K562 (cell line): Measurements from ENCODE around the gene KRT38. TPM values are rescaled to one million over a fixed set of nuclear protein-coding genes. Genes with fewer than 3 reads are reported as not detected.

Experiments
- ATAC-seq: fragments of 200-7000 bp; cut with Tn5 transposase; 3 replicates; pipeline ENCODE4 v1.9.1; 2020; ENCODE audit warnings: moderate library complexity
- BruUV-seq: library from RNA; stranded (reverse); fragments of 400-500 nt; replicated peaks from 2 replicates; lab custom pipeline; 2021; lab: Mats Ljungman, UMichigan
- CTCF ChIA-PET: fragments of 300-600 bp; formaldehyde crosslinking; extraction: SDS; loops from one replicate; lab custom pipeline; 2021; ENCODE audit warnings: low intra/inter-chr PET ratio; lab: Yijun Ruan, JAX
- POLR2A ChIA-PET: fragments of 300-600, 350-650 bp; sonication (Branson Sonifier 250); formaldehyde crosslinking; extraction: SDS; loops from one replicate; lab custom pipeline; 2021; ENCODE audit warnings: antibody characterized with exemption, inconsistent platforms; lab: Yijun Ruan, JAX
- DNase-seq, 4 experiments: peaks; one replicate each; pipeline versions ENCODE4 v3.0.0 to v3.0.0-alpha.2; 2011 to 2018; ENCODE audit warnings: low spot score in 3 of 4, mixed read lengths in 3 of 4; ENCODE audit errors: extremely low read depth in 1 of 4
- FAIRE-seq: peaks from 2 replicates; lab custom pipeline; 2011; peaks lifted over from hg19 to GRCh38; lab: Jason Lieb, UNC
- H2AFZ ChIP-seq: 2 replicates; pipeline ENCODE4 v1.6.0; 2011; ENCODE audit warnings: low read depth, low read length, control low read depth, inconsistent platforms
- H3K27ac ChIP-seq: fragments of 200-600 bp; 3 replicates; pipeline ENCODE4 v1.8.0; 2011; ENCODE audit warnings: low read depth, mild to moderate bottlenecking, control low read depth, inconsistent platforms, low read length, moderate library complexity, mixed read lengths; ENCODE audit errors: extremely low read depth
- H3K27me3 ChIP-seq, 2 experiments: fragments of 300-600 bp in 1 of 2; 2 replicates in 1 of 2; 3 replicates in 1 of 2; pipeline versions ENCODE4 v1.6.0 to v1.8.0; 2011; ENCODE audit warnings: inconsistent platforms in 2 of 2, low read length in 2 of 2, mild to moderate bottlenecking in 1 of 2, mixed read lengths in 1 of 2, moderate library complexity in 1 of 2; ENCODE audit not compliant: control insufficient read depth in 2 of 2, insufficient read depth in 2 of 2
- H3K36me3 ChIP-seq: fragments of 300-600 bp; 3 replicates; pipeline ENCODE4 v1.8.0; 2011; ENCODE audit warnings: mild to moderate bottlenecking, low read length, inconsistent platforms; ENCODE audit not compliant: control insufficient read depth, insufficient read depth
- H3K4me1 ChIP-seq, 2 experiments: fragments of 200-600 bp in 1 of 2; replicated peaks in 1 of 2; 2 replicates in 1 of 2; 3 replicates in 1 of 2; pipeline versions ENCODE4 v1.5.1 to v1.8.0; 2011; ENCODE audit warnings: inconsistent platforms in 2 of 2, low read length in 2 of 2, mild to moderate bottlenecking in 1 of 2, mixed read lengths in 1 of 2, moderate library complexity in 1 of 2; ENCODE audit not compliant: control insufficient read depth in 2 of 2, insufficient read depth in 2 of 2
- H3K4me2 ChIP-seq: 2 replicates; pipeline ENCODE4 v1.6.1; 2011; ENCODE audit warnings: low read length, control low read depth, inconsistent platforms, mixed read lengths; ENCODE audit not compliant: insufficient read depth
- H3K4me3 ChIP-seq: fragments of 200-600 bp; sonication (generic), shearing (Covaris generic); 2 replicates; pipeline ENCODE4 v1.5.1; 2016; ENCODE audit warnings: control low read depth, inconsistent platforms
- H3K79me2 ChIP-seq: fragments of 200-600 bp; 3 replicates; pipeline ENCODE4 v1.8.0; 2011; ENCODE audit warnings: low read length, inconsistent platforms; ENCODE audit not compliant: control insufficient read depth, insufficient read depth
- H3K9ac ChIP-seq, 2 experiments: 2 replicates each; pipeline versions ENCODE4 v1.6.0 to v1.6.1; 2011; ENCODE audit warnings: low read depth in 2 of 2, low read length in 2 of 2, control low read depth in 1 of 2, inconsistent platforms in 1 of 2, mild to moderate bottlenecking in 1 of 2, mixed read lengths in 1 of 2; ENCODE audit not compliant: insufficient read depth in 1 of 2
- H3K9me1 ChIP-seq: one replicate; pipeline ENCODE4 v1.6.0; 2011; ENCODE audit warnings: inconsistent platforms, mild to moderate bottlenecking, low read length, moderate library complexity; ENCODE audit not compliant: control insufficient read depth, insufficient read depth
- H3K9me3 ChIP-seq: replicated peaks from 2 replicates; pipeline ENCODE4 v1.5.1; 2011; ENCODE audit warnings: low read depth, low read length, inconsistent platforms; ENCODE audit not compliant: control insufficient read depth, insufficient read depth
- H4K20me1 ChIP-seq: replicated peaks from 2 replicates; pipeline ENCODE4 v1.6.1; 2011; ENCODE audit warnings: low read length, inconsistent platforms, mixed read lengths; ENCODE audit not compliant: control insufficient read depth, insufficient read depth
- ETV5 ChIP-seq: sonication (generic); formaldehyde crosslinking; IDR thresholded peaks from 2 replicates; pipeline ENCODE4 v1.4.0; 2020; ENCODE audit warnings: low read depth, mild to moderate bottlenecking, missing genetic modification reagents
- FOXJ2 ChIP-seq: fragments of 200-800 bp; sonication (Bioruptor generic); IDR thresholded peaks from 2 replicates; pipeline ENCODE4 v1.6.1; 2016; ENCODE audit warnings: missing genetic modification characterization, missing compliant biosample characterization
- MAFF ChIP-seq: IDR thresholded peaks from 2 replicates; pipeline ENCODE4 v1.6.1; 2012; ENCODE audit warnings: low read length, improper control_type of control experiment
- MTA1 ChIP-seq: fragments of 450-650 bp; IDR thresholded peaks from 2 replicates; pipeline ENCODE4 v1.6.1; 2017; ENCODE audit warnings: borderline replicate concordance
- PHF21A ChIP-seq: fragments of 450-650 bp; IDR thresholded peaks from 2 replicates; pipeline ENCODE4 v1.6.1; 2017; ENCODE audit warnings: low read depth, borderline replicate concordance
- POLR2H ChIP-seq: IDR thresholded peaks from 2 replicates; pipeline ENCODE4 v1.6.1; 2016; ENCODE audit warnings: missing genetic modification characterization, low read depth, mild to moderate bottlenecking, control low read depth, missing compliant biosample characterization, moderate library complexity
- TAF9B ChIP-seq: fragments of 450-650 bp; IDR thresholded peaks from 2 replicates; pipeline ENCODE4 v1.6.1; 2018; ENCODE audit warnings: mild to moderate bottlenecking; ENCODE audit not compliant: partially characterized antibody
- TCFL5 ChIP-seq: fragments of 250-450 bp; sonication (Bioruptor Pico); conservative IDR thresholded peaks from 2 replicates; pipeline ENCODE4 v1.6.1; 2021; ENCODE audit warnings: mild to moderate bottlenecking, moderate library complexity, matching md5 sums
- ZHX1 ChIP-seq: fragments of 150-350 bp; conservative IDR thresholded peaks from 2 replicates; pipeline ENCODE4 v1.6.1; 2014; ENCODE audit warnings: low read length
- WGBS: fragments of 100-300 bp; shearing (Covaris generic); methylation state at CpG from one replicate; pipeline ENCODE4 v1.1.6; 2016; ENCODE audit warnings: low coverage, mixed read lengths; ENCODE audit not compliant: insufficient coverage; ENCODE audit errors: missing lambda C conversion rate; 5-methylcytosine and 5-hydroxymethylcytosine counted together
- in situ Hi-C: fragments of 300-500 bp; cut with MboI; formaldehyde crosslinking; loops from 4 replicates; pipeline ENCODE4 v1.15.0; 2018; ENCODE audit warnings: inconsistent platforms, mixed read lengths
- intact Hi-C: fragments of 100-400 bp; cut with micrococcal nuclease; formaldehyde crosslinking; loops from 2 replicates; pipeline ENCODE4 v1.14.2; 2022
- polyA plus RNA-seq, 8 experiments: library from polyadenylated mRNA; depleted of rRNA in 4 of 8; stranded (reverse) in 5 of 8; unstranded in 3 of 8; fragments of >200 nt; fragmentation: Nextera tagmentation in 2 of 8; fragmentation: Illumina TruSeq in 1 of 8; extraction: Ambion mirVana in 2 of 8; extraction: Trizol in 1 of 8; gene quantifications; 2 replicates each; pipeline versions ENCODE4 v1.2.1 to v1.2.3, GENCODE V29; 2011 to 2014; ENCODE audit warnings: inconsistent platforms in 1 of 8, missing spikeins in 1 of 8
- total RNA-seq, 7 experiments: library from RNA; depleted of rRNA in 6 of 7; stranded (reverse); fragments of >200 nt in 6 of 7; fragmentation: Illumina TruSeq in 2 of 7; extraction: Trizol in 2 of 7; gene quantifications; 2 replicates each; pipeline versions ENCODE4 v1.2.1 to v1.2.3, GENCODE V29; 2011 to 2021; ENCODE audit warnings: low replicate concordance in 1 of 7
- TF ChIP-seq, protein P1 (sequence below): fragments of 450-650 bp; IDR thresholded peaks from 2 replicates; pipeline ENCODE4 v1.6.1; 2016; ENCODE audit warnings: mild to moderate bottlenecking
- TF ChIP-seq, protein P2 (sequence below): sonication (generic); formaldehyde crosslinking; IDR thresholded peaks from 2 replicates; pipeline ENCODE4 v1.8.0; 2022; ENCODE audit warnings: mild to moderate bottlenecking, missing genetic modification reagents

KRT38 gene
- total and polyA plus RNA-seq, 9 of the 15 experiments (the other 6 are each of a cell fraction or from before 2014, with no cell fraction given): not detected

DNA sequence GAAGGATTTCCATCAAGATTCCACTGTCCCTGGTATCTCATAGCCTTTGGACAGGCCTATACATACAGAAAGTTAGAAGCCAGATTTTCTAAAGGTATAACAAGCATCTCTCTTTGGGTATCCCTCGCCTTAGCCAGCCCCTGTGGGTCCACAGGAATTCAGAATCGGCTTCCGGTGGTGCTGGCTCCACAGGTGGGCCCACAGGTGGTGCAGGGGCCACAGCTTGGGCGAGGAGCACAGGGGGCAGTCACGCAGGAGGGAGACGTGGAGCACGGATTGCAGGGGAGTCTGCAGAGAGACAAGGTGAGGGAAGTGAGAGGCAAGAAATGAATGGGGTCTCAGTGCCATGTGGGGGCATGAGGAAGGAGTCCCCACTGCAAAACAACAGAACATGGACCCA, 3.5 kb downstream of the KRT38 start:
- DNase-seq: no peak
- Histone ChIP-seq H3K9me1 (no peaks in the 10 kb centered on the region), H2AFZ (no peak overlapping the region), H3K9me3 (no peaks in the 10 kb centered on the region)
- intact Hi-C loops (no loop called here), in situ Hi-C loops (no loop called here)
- POLR2A ChIA-PET: interaction anchor here (0.7 kb wide), 1 partner anchor 586 kb away, joined by 3 read pairs; no protein-coding TSS in a partner anchor
- no peak for ATAC-seq
- TF ChIP-seq, protein P1, sequence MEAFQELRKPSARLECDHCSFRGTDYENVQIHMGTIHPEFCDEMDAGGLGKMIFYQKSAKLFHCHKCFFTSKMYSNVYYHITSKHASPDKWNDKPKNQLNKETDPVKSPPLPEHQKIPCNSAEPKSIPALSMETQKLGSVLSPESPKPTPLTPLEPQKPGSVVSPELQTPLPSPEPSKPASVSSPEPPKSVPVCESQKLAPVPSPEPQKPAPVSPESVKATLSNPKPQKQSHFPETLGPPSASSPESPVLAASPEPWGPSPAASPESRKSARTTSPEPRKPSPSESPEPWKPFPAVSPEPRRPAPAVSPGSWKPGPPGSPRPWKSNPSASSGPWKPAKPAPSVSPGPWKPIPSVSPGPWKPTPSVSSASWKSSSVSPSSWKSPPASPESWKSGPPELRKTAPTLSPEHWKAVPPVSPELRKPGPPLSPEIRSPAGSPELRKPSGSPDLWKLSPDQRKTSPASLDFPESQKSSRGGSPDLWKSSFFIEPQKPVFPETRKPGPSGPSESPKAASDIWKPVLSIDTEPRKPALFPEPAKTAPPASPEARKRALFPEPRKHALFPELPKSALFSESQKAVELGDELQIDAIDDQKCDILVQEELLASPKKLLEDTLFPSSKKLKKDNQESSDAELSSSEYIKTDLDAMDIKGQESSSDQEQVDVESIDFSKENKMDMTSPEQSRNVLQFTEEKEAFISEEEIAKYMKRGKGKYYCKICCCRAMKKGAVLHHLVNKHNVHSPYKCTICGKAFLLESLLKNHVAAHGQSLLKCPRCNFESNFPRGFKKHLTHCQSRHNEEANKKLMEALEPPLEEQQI: no peak
- TF ChIP-seq, all 486 proteins: peak for 0
- Histone ChIP-seq H3K4me3 (no peak overlapping the region), H3K9ac (no peak overlapping the region), H3K4me1 (no peaks in the 10 kb centered on the region), H3K36me3 (no peaks in the 10 kb centered on the region), H3K4me2 (no peak overlapping the region), H3K27me3 (peaks cover 4 to 43% of the 10 kb centered on the region in 2 experiments; a peak in 4 of 5 replicates), H3K79me2 (no peaks in the 10 kb centered on the region), H4K20me1 (no peaks in the 10 kb centered on the region), H3K27ac (no peak overlapping the region)
- WGBS: 0% methylated on average over 7 of the region's 7 CpGs
- CTCF ChIA-PET: no interaction called here
- no TSS peak for BruUV-seq
- no peak for FAIRE-seq

DNA sequence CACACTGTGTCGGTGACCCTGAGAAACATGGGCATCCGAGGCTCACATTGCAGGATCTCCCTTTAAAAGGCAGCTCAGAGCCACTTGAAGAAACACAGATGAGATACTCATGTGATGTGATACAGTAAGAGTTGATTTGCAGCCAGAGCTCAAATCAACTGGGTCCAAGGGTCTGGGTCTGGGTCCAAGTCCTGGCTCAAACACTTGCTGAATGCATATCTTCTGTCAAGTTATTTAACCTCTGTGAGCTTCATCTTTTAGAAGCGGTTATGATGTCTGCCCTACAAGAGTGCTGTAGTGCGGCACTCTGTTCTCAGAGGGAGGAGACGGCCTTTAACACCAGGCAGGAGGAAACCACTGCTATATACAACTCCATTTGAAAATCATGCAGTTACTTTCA, 6.4 kb downstream of the KRT38 start:
- ATAC-seq: no peak
- TF ChIP-seq TCFL5 (CRISPR knock-in tag) (no peak), PHF21A (no peak), ETV5 (CRISPR knock-in tag) (no peak), TAF9B (no peak), MAFF (no peak), ZHX1 (no peak), FOXJ2 (tag) (no peak), POLR2H (no peak), MTA1 (no peak)
- TF ChIP-seq, protein P2, sequence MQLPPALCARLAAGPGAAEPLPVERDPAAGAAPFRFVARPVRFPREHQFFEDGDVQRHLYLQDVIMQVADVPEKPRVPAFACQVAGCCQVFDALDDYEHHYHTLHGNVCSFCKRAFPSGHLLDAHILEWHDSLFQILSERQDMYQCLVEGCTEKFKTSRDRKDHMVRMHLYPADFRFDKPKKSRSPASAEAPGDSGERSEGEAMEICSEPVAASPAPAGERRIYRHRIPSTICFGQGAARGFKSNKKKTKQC: no peak

More for the DNA sequence above, 6.4 kb downstream of the KRT38 start:
- ChIA-PET POLR2A (interaction anchor here (1.5 kb wide), 1 partner anchor 14 kb away, joined by 5 read pairs; no protein-coding TSS in a partner anchor), CTCF (no interaction called here)
- Histone ChIP-seq H3K4me2 (no peak overlapping the region), H2AFZ (no peak overlapping the region), H3K36me3 (no peaks in the 10 kb centered on the region), H3K79me2 (no peaks in the 10 kb centered on the region), H3K4me3 (no peak overlapping the region), H4K20me1 (no peaks in the 10 kb centered on the region), H3K27me3 (peaks cover 2 to 35% of the 10 kb centered on the region in 2 experiments; a peak in 3 of 5 replicates), H3K9me1 (no peaks in the 10 kb centered on the region), H3K9ac (no peak overlapping the region), H3K9me3 (no peaks in the 10 kb centered on the region), H3K4me1 (no peaks in the 10 kb centered on the region), H3K27ac (no peak overlapping the region)
- FAIRE-seq: no peak
- DNase-seq: no peak
- in situ Hi-C loops: no loop called here
- no TSS peak for BruUV-seq
- 0% methylated on average over 5 of the region's 5 CpGs for WGBS
- intact Hi-C loops: no loop called here
